Measurements from ENCODE around the gene BAHCC1.

BAHCC1 gene

GRCh38 chr17:81484195-81484979 lies 89.1 kb downstream of the BAHCC1 start:
- peak overlapping the region; percentile 52 for H3K9ac ChIP-seq (ENCODE audit: low read depth, low read length)
- peaks cover 10% of the 10 kb centered on the region; the same call in 1 of the 2 replicates for H3K4me1 ChIP-seq (ENCODE audit: insufficient read depth, low read length)
- no peaks in the 10 kb centered on the region for H3K36me3 ChIP-seq (ENCODE audit: insufficient read depth, low read length)
- no peaks in the 10 kb centered on the region for H3K9me3 ChIP-seq (ENCODE audit: control insufficient read depth, insufficient read depth, low read length)

DNA sequence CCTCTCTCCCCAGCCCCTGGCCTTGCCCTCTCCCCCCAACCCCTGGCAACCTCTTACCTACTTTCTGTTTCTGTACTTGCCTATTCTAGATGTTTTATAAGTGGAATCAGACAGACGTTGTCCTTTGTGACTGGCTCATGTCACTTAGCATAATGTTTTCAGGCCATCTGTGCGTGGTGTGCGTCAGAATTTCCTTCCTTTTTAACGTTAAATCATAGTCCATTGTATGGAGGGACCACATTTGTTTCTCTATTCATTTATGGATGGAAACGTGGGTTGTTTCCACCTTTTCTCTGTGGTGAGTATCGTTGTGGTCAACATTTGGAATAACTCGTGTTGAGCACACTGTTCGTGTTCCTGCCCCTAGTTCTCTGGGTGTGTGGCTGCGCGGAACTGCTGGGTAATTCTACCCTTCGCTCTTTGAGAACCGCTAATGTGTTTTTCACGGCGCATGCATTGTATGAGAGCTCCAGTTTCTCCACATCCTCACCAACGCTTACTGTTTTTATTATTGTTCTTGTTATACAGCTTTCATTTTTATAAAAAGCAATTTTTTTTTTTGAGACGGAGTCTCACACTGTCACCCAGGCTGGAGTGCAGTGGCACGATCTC lies 91.0 kb downstream of the BAHCC1 start:
- H3K36me3 ChIP-seq (ENCODE audit: insufficient read depth, low read length), result no peaks in the 10 kb centered on the region
- H3K4me1 ChIP-seq (ENCODE audit: insufficient read depth, low read length), result peaks cover 24% of the 10 kb centered on the region; the same call in 1 of the 2 replicates
- no peaks in the 10 kb centered on the region for H3K9me3 ChIP-seq (ENCODE audit: control insufficient read depth, insufficient read depth, low read length)
- no peak overlapping the region for H3K9ac ChIP-seq (ENCODE audit: low read depth, low read length)

- Histone ChIP-seq H3K9me3 (ENCODE audit: control insufficient read depth, insufficient read depth, low read length) (no peaks in the 10 kb centered on the region), H3K9ac (ENCODE audit: low read depth, low read length) (peak overlapping the region; percentile 79; the same call in 1 of the 2 replicates), H3K4me1 (ENCODE audit: insufficient read depth, low read length) (peaks cover 28% of the 10 kb centered on the region; the same call in 1 of the 2 replicates), H3K36me3 (ENCODE audit: insufficient read depth, low read length) (no peaks in the 10 kb centered on the region)
Measured at GRCh38 chr17:81487089-81487486, 91.8 kb downstream of the BAHCC1 start.

- Histone ChIP-seq H3K9ac (ENCODE audit: low read depth, low read length) (peak overlapping the region; percentile 79; the same call in 1 of the 2 replicates), H3K4me1 (ENCODE audit: insufficient read depth, low read length) (peaks cover 31% of the 10 kb centered on the region; the same call in 1 of the 2 replicates), H3K9me3 (ENCODE audit: control insufficient read depth, insufficient read depth, low read length) (no peaks in the 10 kb centered on the region), H3K36me3 (ENCODE audit: insufficient read depth, low read length) (no peaks in the 10 kb centered on the region)
Measured at GRCh38 chr17:81487487-81488275, 92.4 kb downstream of the BAHCC1 start.

GRCh38 chr17:81488276-81488860 lies 93.1 kb downstream of the BAHCC1 start:
- Histone ChIP-seq H3K36me3 (ENCODE audit: insufficient read depth, low read length) (no peaks in the 10 kb centered on the region), H3K4me1 (ENCODE audit: insufficient read depth, low read length) (peaks cover 31% of the 10 kb centered on the region; the same call in 1 of the 2 replicates), H3K9me3 (ENCODE audit: control insufficient read depth, insufficient read depth, low read length) (no peaks in the 10 kb centered on the region), H3K9ac (ENCODE audit: low read depth, low read length) (peak overlapping the region; percentile 79; the same call in 1 of the 2 replicates)

GRCh38 chr17:81489012-81489997 lies 94.0 kb downstream of the BAHCC1 start:
- no peaks in the 10 kb centered on the region for H3K9me3 ChIP-seq (ENCODE audit: control insufficient read depth, insufficient read depth, low read length)
- H3K4me1 ChIP-seq (ENCODE audit: insufficient read depth, low read length), result peaks cover 31% of the 10 kb centered on the region; the same call in 1 of the 2 replicates
- peak overlapping the region; percentile 19; the same call in 1 of the 2 replicates for H3K9ac ChIP-seq (ENCODE audit: low read depth, low read length)
- no peaks in the 10 kb centered on the region for H3K36me3 ChIP-seq (ENCODE audit: insufficient read depth, low read length)

GRCh38 chr17:81489998-81490992 lies 95.0 kb downstream of the BAHCC1 start:
- Histone ChIP-seq H3K36me3 (ENCODE audit: insufficient read depth, low read length) (no peaks in the 10 kb centered on the region), H3K9ac (ENCODE audit: low read depth, low read length) (peak overlapping the region; percentile 17; the same call in 1 of the 2 replicates), H3K4me1 (ENCODE audit: insufficient read depth, low read length) (peaks cover 31% of the 10 kb centered on the region; the same call in 1 of the 2 replicates), H3K9me3 (ENCODE audit: control insufficient read depth, insufficient read depth, low read length) (no peaks in the 10 kb centered on the region)

DNA sequence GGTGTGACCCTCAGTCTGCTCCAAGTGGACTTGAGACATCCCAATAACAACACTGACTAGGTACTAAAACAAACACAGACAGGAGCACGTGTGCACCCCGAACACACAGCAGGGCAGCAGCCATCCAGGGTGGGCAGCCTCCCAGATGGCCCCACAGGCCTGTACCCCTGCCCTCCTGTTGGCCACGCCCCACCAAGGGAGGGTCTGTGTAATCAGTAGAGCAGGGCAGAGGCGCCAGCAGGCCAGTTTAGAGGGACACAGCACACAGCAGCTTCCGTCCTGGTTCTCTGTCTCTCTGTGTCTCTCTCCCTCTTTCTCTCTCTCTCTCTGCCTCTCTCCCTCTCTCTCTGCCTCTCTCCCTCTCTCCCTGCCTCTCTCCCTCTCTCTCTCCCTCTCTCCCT lies 95.9 kb downstream of the BAHCC1 start:
- Histone ChIP-seq H3K36me3 (ENCODE audit: insufficient read depth, low read length) (no peaks in the 10 kb centered on the region), H3K9ac (ENCODE audit: low read depth, low read length) (no peak overlapping the region), H3K9me3 (ENCODE audit: control insufficient read depth, insufficient read depth, low read length) (no peaks in the 10 kb centered on the region), H3K4me1 (ENCODE audit: insufficient read depth, low read length) (peaks cover 30% of the 10 kb centered on the region; the same call in 1 of the 2 replicates)

- Histone ChIP-seq H3K9ac (ENCODE audit: low read depth, low read length) (no peak overlapping the region), H3K9me3 (ENCODE audit: control insufficient read depth, insufficient read depth, low read length) (no peaks in the 10 kb centered on the region), H3K4me1 (ENCODE audit: insufficient read depth, low read length) (peaks cover 28% of the 10 kb centered on the region; the same call in 1 of the 2 replicates), H3K36me3 (ENCODE audit: insufficient read depth, low read length) (no peaks in the 10 kb centered on the region)
Measured at GRCh38 chr17:81491761-81492160, 96.5 kb downstream of the BAHCC1 start.

GRCh38 chr17:81492202-81492601 lies 96.9 kb downstream of the BAHCC1 start:
- no peaks in the 10 kb centered on the region for H3K9me3 ChIP-seq (ENCODE audit: control insufficient read depth, insufficient read depth, low read length)
- no peak overlapping the region for H3K9ac ChIP-seq (ENCODE audit: low read depth, low read length)
- peaks cover 28% of the 10 kb centered on the region; the same call in 1 of the 2 replicates for H3K4me1 ChIP-seq (ENCODE audit: insufficient read depth, low read length)
- H3K36me3 ChIP-seq (ENCODE audit: insufficient read depth, low read length), result no peaks in the 10 kb centered on the region

DNA sequence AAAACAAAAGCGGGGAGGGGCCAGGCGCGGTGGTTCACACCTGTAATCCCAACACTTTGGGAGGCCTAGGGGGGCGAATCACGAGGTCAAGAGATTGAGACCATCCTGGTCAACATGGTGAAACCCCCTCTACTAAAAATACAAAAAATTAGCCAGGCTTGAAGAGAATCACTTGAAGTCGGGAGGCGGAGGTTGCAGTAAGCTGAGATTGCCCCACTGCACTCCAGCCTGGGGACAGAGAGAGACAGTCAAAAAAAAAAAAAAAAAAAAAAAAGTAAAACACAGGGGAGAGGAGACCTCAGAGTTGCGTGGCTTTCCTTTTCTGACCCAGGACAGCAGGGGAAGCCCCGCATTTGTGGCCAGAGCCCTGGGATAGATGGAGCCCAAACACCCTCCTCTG lies 97.4 kb downstream of the BAHCC1 start:
- Histone ChIP-seq H3K4me1 (ENCODE audit: insufficient read depth, low read length) (peaks cover 28% of the 10 kb centered on the region; the same call in 1 of the 2 replicates), H3K9me3 (ENCODE audit: control insufficient read depth, insufficient read depth, low read length) (no peaks in the 10 kb centered on the region), H3K9ac (ENCODE audit: low read depth, low read length) (no peak overlapping the region), H3K36me3 (ENCODE audit: insufficient read depth, low read length) (no peaks in the 10 kb centered on the region)

Measured in ES-I3 (cell line).